Measurements from ENCODE around the gene SCN4B.

SCN4B gene

DNA sequence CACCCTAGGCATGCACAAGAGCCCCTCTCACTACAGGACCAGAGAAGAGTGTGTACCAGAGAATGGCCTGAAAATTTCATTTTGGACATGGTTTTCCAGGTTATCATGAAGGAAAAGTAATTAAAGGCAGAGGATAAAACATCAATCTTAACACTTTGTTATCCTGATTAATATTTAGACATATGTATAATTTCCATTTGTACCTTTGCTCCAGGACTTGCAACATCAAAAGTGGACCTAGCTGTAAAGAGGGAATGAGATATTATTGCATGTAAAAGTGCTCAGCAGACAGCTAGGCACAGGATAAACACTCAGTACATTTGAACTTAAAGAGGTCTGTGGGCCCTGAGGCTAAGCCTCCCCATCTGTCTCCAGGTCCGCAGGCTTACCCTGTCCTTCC, 2.0 kb upstream of the SCN4B start:
- no peak for DNase-seq (ENCODE audit: low read depth in 3 of 3, low spot score in 1 of 3)

DNA sequence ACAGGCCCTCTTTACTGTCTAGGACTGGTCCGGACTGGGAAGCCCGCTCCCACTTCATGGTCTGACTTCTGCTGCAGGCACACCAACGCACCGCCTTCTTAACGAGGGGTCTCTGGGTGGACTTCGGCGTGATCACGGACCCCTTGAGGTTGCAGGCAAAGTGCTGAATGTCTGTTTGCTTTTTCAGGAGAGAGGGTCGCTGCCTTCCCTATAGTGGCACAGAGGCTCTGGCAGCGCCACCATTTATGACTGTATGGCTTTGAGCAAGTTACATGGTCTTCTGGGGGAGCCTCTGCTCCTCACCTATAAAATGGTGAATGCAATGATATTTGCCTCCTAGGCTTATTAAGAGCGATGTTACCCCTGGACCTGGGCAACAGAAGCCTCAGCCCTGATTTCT, 1.4 kb upstream of the SCN4B start:
- no peak for DNase-seq (ENCODE audit: low read depth in 3 of 3, low spot score in 1 of 3)

DNA sequence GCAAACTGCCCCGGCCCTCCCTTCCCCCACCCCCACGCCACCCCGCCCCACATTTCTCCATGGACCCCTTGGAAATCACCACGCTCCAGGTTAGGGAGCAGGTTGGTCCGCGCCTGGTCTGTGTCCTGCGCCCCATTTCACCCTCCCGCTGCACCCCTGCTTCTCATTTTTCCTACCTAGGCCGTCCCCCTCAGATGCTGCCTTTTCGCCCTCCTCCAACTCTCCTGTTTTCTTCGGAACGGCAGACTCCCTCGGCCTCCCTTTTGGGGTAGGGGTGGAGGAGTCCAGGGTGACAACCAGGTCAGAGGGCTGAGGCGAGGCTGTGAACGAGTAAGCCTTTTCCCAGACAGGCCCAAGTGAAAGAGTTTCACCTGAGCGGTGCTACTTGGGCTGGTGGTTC, 893 bp upstream of the SCN4B start:
- DNase-seq (ENCODE audit: low read depth in 3 of 3, low spot score in 1 of 3), result no peak

DNA sequence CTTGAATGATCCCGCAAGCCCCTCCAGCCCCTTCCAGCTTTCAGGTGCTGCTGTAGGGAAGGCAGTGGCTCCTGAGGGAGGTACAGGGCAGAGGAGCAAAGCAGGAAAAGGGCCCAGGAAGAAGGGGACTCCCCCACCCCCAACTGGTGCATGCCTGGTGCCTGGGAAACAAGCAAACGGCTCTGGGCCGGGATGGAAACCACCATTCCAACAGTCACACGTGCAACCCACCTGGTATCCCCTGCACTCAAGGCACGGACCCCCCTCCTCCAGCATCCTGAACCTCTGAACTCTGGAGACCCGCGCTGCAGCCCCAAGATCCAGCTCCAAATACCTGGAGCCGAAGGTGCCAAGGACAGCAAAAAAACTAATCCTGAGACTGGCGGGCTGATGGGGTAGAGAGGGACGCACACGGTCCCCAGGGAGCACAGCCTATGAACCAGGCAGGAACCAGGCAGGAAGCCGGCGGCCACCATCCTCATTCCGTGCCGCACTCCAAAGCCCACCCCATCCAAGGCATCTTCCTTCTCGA, 537 bp downstream of the SCN4B start:
- DNase-seq (ENCODE audit: low read depth in 3 of 3, low spot score in 1 of 3), result no peak

DNA sequence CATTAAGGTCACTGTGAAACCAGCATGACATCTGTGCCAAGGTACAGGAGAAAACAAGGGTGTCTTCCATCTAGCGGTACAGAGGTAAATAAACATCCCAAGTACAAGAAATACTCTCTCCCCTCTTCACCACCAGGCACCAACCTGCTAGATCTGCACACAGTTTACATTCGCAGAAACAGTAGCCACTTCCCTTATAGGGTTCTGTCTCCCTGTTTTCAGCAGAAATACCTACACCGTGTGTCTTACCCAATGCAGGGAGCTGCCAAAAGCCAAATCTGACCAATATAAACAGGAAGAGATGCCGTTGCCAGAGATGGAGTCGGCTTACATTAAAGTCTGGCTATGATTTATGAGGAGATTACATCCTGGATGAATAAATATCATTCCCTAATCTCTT, 1.2 kb downstream of the SCN4B start:
- DNase-seq (ENCODE audit: low read depth in 3 of 3, low spot score in 1 of 3), result no peak

DNA sequence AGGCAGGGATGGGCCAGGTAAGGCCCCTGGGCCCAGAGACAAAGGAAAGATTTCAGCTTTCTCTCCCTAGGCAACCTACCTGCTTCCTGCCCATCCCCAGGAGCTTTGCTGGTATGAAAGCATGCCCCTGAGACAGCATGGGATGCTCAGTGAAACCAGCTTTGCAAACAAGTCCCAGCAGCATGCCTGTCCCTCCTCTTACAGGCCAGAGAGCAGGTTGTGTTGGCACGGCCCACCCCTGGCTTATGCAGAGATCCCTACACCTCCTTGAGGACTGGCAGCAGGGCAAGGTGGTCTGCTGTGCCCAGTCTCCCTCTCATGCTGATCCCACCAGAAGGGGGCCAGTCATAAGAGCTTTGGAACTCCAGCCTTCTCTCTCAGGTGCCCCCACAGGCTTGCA, 3.1 kb downstream of the SCN4B start:
- no peak for DNase-seq (ENCODE audit: low read depth in 3 of 3, low spot score in 1 of 3)

DNA sequence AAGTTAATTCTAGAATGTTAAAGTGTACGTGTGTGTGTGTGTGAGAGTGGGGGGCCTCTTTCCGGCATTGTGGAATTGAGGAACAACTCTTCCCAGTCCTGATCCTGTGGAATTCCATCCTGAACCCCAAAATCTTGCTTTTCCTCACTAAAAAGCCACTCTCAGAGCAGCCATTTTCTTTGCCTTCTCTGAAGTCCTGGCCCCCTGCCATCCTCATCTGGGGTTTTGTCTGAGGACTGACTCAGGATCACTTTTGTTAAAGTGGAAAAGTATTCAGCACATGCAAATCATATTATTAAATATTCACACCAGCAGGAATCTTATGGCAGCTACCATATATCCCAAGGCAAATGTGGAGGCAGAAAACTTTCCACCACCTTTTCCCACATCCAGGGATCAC, 3.8 kb downstream of the SCN4B start:
- DNase-seq (ENCODE audit: low read depth in 3 of 3, low spot score in 1 of 3), result no peak

DNA sequence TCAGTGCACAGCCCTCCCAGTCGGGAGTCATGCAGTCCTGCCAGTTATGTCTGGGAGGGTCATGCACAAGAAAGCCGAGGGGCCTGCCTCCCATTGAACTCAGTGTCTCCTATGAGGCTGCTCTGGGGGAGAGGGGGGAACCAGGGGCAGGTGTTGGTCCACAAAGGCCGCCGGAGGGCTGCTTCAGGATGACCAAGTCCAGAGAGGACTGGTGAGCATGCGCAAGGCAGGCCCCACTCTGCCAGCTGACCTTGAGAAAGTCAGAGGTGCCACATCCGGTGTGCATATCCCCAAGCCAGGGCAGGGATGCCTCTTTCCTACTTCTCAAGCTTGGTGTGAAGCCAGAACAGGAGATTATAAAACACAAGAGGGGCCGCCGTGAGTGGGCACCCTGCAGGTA, 4.4 kb downstream of the SCN4B start:
- DNase-seq (ENCODE audit: low read depth in 3 of 3, low spot score in 1 of 3), result no peak

DNA sequence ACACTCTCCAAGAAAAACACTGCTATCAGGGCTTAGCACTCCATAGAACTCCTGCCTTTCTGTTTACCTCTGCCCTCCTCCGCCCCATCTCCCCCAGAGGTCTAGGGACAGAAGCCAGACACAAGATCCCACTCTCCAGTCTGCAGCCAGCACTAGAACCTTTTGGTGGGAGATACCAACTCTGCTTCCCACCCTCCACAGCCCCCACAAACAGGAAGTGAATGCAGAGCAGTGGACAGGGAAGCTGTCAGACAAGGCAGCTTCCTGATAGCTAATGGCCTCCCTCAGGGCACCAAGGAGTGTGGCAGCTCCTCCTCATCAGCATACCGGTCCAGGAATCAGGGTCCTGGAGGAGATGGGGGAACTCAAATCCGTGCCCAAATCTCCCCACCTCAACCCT, 5.1 kb downstream of the SCN4B start:
- no peak for DNase-seq (ENCODE audit: low read depth in 3 of 3, low spot score in 1 of 3)

DNA sequence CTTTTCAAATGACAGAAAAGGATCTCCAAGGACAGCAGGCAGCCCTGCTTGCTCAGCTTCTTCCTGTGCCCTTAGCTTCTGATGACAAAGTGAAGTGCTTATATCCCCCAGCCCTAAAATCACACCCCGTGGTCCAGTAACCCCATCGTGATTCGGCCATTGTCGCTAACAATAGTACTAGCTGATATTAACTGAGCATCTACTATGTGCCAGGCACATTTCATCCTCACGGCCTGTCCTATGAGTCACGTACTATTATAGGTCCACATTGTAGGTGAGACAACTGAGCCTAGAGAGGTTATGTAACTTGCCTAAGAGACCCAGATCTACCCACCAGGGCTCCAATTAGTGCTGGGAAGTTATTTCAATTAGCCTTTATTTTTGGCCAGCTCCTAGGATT, 6.1 kb downstream of the SCN4B start:
- DNase-seq (ENCODE audit: low read depth in 3 of 3, low spot score in 1 of 3), result no peak

DNA sequence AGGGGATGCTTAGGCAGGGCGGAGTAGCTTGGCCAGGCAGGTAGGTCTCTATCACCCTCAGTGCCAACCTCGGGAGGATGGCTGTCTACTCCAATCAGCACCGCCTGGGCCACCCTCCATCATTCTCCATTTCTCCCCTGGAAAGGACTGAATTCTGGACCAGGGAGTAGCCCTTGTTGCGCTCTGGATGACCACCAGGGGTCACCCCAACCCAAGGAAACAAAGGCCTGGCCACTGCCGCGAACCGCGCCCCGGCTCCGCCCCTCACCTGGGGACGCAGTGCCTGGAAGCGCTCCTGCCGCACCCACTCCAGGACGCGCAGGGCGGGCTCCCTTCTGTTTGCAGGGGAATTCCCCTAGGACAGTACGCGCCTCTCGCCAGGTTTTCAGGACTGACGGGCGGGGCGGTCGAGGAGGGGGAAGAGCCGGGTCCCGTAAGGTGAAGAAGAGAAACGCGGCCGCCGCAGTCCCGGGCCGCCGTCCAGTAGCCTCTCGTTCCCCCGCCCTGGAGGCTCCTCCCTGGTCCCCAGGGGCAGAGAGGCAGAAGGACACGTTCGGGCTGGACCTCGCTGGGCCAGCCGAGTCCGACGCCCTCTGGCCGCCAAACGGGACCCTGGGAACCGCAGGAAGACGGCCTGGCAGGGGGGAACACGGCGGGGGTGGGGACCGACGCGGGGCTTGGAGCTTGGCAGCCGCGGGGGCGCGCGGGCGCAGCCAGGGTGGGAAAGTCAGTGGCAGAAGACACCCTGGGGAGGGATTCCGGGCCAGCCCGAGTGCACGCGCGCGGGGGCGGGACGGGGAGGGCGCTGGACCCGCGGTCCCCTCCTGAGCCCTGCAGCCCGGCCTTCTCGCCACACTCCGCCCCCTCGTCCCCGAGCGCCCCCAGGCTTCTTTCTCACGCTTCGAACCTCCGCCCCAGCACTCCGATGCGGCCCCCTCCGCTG, 7.1 kb downstream of the SCN4B start:
- peak; percentile 64 to 80 (median 64) for DNase-seq (ENCODE audit: low read depth in 3 of 3, low spot score in 1 of 3)

DNA sequence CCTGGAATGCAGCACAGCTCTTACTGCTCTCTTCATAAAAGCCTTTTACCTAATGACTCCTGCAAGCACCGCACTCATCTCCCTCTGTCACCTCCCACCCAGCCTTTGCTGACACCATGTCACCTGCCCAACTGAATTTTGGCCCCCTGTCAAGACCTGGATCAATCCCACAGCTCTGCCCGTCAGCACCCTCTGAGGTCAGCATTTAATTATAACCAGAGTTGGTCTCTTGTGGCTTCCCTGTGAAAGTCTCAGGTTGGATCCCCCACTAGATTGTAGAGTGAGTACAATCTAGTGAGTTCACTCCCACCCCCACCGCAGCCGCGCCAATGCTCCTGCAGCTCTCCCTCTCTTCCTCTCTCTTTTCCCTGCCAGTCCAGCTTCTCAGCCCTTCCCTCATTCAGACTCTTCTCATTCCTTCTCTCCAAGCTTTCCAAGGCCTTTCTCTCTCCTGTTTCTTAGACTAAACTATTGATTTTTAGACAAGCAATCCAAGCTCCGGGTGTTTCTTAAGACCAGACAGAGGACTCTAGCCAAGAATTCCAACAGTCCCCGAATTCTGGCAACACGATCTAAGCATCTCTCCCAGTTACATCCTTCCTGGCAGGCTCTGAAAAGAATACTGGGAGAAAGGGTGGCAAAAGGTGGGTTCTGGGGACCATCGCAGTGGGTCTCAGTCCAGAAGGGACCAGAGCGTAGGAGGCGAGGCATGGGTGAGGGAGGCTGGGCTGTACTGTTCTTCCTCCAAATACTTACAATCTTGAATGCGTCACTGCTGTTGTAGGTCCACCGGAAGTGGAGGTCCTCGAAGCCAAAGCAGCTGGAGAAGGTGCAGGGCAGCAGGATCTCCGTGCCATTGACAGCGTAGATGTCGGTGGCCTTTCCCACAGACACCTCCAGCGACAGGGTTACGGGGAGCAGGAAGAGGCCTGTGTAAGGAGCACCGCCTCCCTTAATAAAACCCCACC, 8.0 kb downstream of the SCN4B start:
- no peak for DNase-seq (ENCODE audit: low read depth in 3 of 3, low spot score in 1 of 3)

DNA sequence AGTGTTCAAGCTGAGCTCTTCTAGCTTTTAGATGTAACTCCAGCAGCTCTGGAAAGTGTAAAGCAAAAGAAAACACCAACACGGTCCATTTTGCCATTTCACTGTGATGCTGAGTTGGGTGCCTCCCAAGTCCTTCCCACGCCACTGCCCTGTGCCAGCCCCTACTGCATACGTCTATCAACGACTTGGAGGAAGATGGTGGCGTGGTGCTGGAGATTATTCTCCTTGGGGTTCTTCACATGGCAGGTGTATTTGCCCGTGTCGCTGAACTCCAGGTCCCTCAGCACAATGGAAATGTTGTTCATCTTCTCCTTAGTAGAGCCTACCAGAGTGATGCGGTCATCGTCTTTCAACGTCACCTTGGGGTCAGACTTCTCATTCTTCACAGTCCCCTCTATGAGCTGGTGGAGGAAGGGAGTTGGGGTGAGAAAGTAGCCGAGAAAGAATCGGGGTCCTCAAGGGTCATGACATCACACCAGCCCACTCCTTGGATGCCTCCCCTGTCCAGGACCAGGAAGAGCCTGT, 8.9 kb downstream of the SCN4B start:
- no peak for DNase-seq (ENCODE audit: low read depth in 3 of 3, low spot score in 1 of 3)

DNA sequence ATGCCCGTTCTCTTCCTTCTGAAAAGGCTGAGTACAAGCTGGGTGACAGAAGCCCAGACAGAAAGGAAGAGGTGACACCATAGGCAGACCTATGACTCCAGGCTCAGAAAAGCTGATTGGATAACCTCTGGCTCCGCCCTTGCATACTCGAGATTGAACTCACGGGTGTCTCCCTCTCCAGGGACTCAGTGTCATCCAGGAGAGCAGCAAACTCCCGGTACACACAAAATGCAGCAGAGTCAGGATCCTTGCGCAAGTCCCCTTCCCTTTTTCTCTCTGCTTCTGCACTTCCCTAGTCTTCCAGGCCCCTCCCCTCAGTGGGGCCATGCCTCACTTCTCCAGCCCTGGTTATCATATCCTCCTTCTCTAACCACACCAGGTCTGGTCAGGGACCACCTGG, 9.8 kb downstream of the SCN4B start:
- no peak for DNase-seq (ENCODE audit: low read depth in 3 of 3, low spot score in 1 of 3)

DNA sequence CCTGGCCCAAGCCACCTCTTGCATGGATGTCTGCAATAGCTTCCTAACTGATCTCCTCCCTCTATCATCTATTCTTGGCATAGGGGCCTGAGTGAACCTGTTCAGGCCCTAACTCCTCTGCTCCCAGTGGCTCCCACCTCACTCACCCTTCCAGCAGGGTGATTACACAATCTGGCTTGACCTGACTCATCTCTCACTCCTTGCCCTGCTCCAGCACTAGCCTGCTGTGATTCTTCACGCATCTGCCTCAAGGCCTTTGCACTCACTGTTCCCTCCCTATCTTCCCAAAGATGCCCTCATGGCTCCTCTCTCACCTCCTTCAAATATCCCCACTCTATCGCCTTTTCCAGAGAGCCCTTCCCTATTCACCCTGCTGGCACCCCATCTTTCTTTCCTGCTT, 10.5 kb downstream of the SCN4B start:
- no peak for DNase-seq (ENCODE audit: low read depth in 3 of 3, low spot score in 1 of 3)

DNA sequence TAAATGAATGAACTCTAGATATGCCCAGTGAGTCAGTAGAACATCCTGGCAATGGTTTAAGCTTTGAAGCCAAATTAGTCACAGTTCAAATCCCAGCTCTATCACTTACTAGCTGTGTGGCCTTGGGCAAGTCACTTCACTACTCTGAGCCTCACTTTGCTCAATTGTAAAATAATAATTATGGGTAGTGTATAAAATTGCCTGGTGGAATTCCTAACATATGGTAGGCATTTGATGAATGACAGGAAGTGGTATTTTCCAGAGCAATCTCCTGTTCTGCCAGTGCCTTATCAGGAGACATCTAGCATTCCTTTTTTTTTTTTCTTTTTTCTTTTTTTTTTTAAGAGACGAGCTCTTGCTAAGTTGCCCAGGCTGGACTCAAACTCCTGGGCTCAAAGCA, 13.0 kb downstream of the SCN4B start:
- DNase-seq (ENCODE audit: low read depth in 3 of 3, low spot score in 1 of 3), result no peak

DNA sequence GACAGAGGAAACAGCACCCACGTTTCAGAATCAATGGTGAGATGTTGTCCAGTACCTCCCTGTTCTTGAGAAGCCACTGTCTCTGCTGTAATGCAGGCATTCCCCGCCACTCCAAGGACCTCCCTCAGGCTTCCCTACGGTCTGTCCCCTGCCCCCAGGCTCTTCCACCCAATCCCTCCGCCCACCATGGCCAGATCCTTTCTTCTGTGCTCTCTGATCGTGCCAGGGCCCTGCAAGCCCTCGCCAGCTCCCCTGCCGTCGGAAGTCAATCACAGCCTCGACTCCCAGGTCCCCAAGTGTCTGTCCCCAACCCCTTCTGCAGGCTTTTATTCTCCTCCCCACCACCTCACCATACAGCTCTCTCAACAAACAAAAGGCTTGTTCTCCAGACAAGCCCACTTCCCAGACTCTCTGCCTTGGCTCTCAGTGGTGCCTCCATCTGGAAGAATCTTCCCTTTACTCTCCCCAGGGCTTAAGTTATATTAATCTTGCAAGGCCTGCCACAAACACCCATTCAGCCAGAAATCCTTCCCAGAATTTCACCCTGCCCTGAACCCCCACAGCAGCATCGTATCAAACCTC, 13.7 kb downstream of the SCN4B start:
- DNase-seq (ENCODE audit: low read depth in 3 of 3, low spot score in 1 of 3), result no peak

DNA sequence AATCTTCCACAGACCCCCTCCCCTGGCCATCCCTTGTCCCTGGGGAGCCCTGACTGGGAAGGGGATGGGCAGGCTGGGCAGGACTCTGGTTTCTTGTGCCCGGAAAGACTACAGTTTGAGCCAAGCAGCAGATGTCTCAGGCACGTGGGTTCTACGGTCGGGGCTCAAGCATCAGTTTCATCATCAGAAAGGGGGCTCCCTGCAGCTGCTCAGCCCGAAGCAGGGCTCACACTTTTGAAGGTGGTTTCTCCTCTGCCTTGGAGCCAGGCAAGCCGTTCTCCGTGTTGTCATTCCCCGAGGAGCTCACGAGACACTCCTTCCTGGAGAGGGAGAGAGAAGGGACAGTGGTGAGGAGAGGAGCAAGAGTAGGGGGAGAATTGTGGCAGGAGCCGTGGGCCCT, 15.8 kb downstream of the SCN4B start:
- no peak for DNase-seq (ENCODE audit: low read depth in 3 of 3, low spot score in 1 of 3)

DNA sequence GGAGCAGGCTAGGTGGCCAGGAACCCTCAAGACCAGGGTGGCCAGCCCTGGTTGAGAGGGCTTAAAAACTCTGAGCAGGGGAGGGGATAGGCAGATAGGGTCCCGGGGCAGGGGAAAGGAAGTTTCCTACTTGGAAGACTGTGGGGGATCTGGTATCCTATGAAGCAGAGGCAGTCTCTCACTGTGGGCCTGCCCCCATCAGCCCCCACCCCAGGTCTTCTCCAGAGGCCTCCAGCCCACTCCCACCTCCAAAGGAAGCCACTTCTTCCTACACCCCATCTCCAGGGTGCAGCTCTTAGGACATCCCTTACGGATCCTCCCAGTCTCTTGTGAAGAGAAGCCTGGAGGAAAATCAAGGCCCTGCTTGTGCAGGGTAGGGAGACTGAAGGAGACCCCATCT, 16.3 kb downstream of the SCN4B start:
- no peak for DNase-seq (ENCODE audit: low read depth in 3 of 3, low spot score in 1 of 3)

DNA sequence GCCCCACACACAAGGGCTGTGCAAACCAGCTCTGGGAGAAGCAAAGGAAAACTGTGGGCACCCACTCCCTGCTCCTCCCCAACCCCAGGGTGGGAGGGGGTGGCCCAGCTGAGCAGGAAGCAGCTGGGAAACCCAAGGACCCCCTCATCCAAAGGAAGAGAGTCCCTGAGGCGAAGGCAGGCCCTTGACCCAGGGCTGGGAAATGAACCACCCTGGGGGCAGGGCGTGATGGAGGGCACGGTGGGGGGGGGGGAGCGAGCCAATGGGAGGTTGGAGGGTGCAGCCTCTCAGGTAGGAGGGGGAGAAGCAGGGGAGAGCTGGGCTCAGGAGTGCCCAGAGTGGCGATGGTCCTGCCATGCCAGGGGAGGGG, 16.8 kb downstream of the SCN4B start:
- no peak for DNase-seq (ENCODE audit: low read depth in 3 of 3, low spot score in 1 of 3)

DNA sequence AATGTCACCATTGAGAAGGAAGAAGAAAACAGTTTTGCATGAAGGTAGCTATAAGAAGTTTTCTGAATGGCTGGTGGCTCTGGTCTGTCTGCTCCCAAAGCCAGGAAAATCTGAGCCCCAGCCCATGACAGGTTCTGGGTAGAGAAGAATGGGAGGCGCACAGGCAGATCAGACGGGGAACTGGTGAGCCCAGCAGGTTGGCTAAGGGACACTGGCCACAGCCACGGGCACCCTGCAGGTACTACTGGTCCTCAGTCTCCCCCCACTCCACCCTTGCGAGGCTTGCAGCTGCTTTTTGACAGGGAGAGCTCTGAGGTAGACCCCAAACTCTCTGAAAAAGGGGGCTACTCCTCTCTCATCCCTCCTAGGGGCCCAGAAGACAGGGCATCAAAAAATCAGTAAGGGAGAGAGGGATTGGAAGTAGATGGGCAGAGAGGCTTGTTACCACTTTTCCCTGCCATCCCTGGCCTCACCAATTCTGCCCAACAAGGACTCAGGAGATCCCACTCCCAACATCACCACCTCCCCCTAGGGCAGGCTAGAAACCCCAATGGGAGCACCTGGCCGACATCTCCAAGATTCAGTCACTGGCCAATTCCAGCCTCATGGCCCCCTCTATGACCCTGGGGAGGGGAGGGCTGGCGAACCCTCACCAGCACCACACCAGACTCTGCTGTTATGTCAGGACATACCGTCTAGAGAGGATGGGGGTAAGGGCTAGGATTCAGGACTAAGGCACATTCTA, 17.4 kb downstream of the SCN4B start:
- no peak for DNase-seq (ENCODE audit: low read depth in 3 of 3, low spot score in 1 of 3)

Measured in stimulated activated CD4-positive, alpha-beta T cell treated with anti-CD3 and anti-CD28 coated beads, TNF-alpha, amount 100 ng/mL, for 1 hour (primary cell).